GM12872 (cell line): ENCODE results near the gene KIAA1671.

ENCODE experiments used
- CTCF ChIP-seq: IDR thresholded peaks from 3 replicates; pipeline ENCODE4 v1.5.1; 2011; ENCODE audit warnings: low read depth, mild to moderate bottlenecking, low read length, moderate library complexity; ENCODE audit not compliant: insufficient read depth

KIAA1671 gene

GRCh38 chr22:24954856-24955255 is 2.3 kb downstream of the KIAA1671 start:
- TF ChIP-seq CTCF, result no peak

- TF ChIP-seq CTCF, result no peak
These were observed 4.5 kb downstream of the KIAA1671 start for GRCh38 chr22:24957043-24957442.

GRCh38 chr22:24961217-24961844 is 8.8 kb downstream of the KIAA1671 start:
- TF ChIP-seq CTCF, result no peak

GRCh38 chr22:24962094-24962493 is 9.6 kb downstream of the KIAA1671 start:
- no peak for TF ChIP-seq CTCF

GRCh38 chr22:24962835-24963234 is 10.3 kb downstream of the KIAA1671 start:
- no peak for TF ChIP-seq CTCF

GRCh38 chr22:24964441-24964840 is 11.9 kb downstream of the KIAA1671 start:
- no peak for TF ChIP-seq CTCF

GRCh38 chr22:24965822-24966626 is 13.5 kb downstream of the KIAA1671 start:
- TF ChIP-seq CTCF, result no peak
